Smooth muscle cell (in vitro differentiated cells): Measurements from ENCODE around the gene SH3PXD2A. TPM values are rescaled to one million over a fixed set of nuclear protein-coding genes. Genes with fewer than 3 reads are reported as not detected.
A peak's percentile ranks its signal among the peaks of the same experiment; 100 is the strongest.

ENCODE experiments used
- DNase-seq: peaks from one replicate; lab custom pipeline; 2025; ENCODE audit not compliant: unreplicated experiment; lab: John Stamatoyannopoulos, UW
- H2AFZ ChIP-seq: fragments of 200-600 bp; sonication (generic); 2 replicates; pipeline ENCODE4 v1.6.0; 2016; ENCODE audit warnings: antibody characterized with exemption, low read depth, mild to moderate bottlenecking
- H3F3A ChIP-seq: fragments of 200-600 bp; sonication (generic); 2 replicates; pipeline ENCODE4 v1.6.0; 2017; ENCODE audit warnings: antibody characterized with exemption, low read depth
- H3K27ac ChIP-seq: fragments of 200-600 bp; sonication (generic); 2 replicates; pipeline ENCODE4 v1.5.1; 2016; ENCODE audit warnings: low read depth, mild to moderate bottlenecking
- H3K27me3 ChIP-seq: fragments of 200-600 bp; sonication (generic); 2 replicates; pipeline ENCODE4 v1.6.1; 2016; ENCODE audit warnings: low read depth, mild to moderate bottlenecking
- H3K36me3 ChIP-seq: fragments of 200-600 bp; sonication (generic); 2 replicates; pipeline ENCODE4 v1.5.1; 2016; ENCODE audit warnings: low read depth
- H3K4me1 ChIP-seq: fragments of 200-600 bp; sonication (generic); 2 replicates; pipeline ENCODE4 v1.5.1; 2016; ENCODE audit warnings: low read depth
- H3K4me2 ChIP-seq: fragments of 200-600 bp; sonication (generic); 2 replicates; pipeline ENCODE4 v1.6.0; 2016; ENCODE audit warnings: mild to moderate bottlenecking
- H3K4me3 ChIP-seq: fragments of 200-600 bp; sonication (generic); 2 replicates; pipeline ENCODE4 v1.5.1; 2016; ENCODE audit warnings: mild to moderate bottlenecking
- H3K79me2 ChIP-seq: fragments of 200-600 bp; sonication (generic); 2 replicates; pipeline ENCODE4 v1.6.0; 2016; ENCODE audit warnings: low read depth, mild to moderate bottlenecking
- H3K9ac ChIP-seq: fragments of 200-600 bp; sonication (generic); 2 replicates; pipeline ENCODE4 v1.6.0; 2016; ENCODE audit warnings: low read depth
- H3K9me3 ChIP-seq: fragments of 200-600 bp; sonication (generic); replicated peaks from 2 replicates; pipeline ENCODE4 v1.5.1; 2016; ENCODE audit warnings: low read depth
- H4K20me1 ChIP-seq: fragments of 200-600 bp; sonication (generic); 2 replicates; pipeline ENCODE4 v1.6.0; 2016; ENCODE audit warnings: low read depth
- CTCF ChIP-seq: fragments of 200-600 bp; sonication (generic); IDR thresholded peaks from 2 replicates; pipeline ENCODE4 v1.5.1; 2017; ENCODE audit warnings: borderline replicate concordance, mild to moderate bottlenecking, antibody characterized with exemption; ENCODE audit not compliant: insufficient read depth, poor library complexity, severe bottlenecking
- WGBS: methylation state at CpG from one replicate; pipeline ENCODE4 v1.1.7; 2016; ENCODE audit warnings: low lambda C conversion rate; 5-methylcytosine and 5-hydroxymethylcytosine counted together
- polyA plus RNA-seq: library from polyadenylated mRNA; unstranded; fragments of >200 nt; fragmentation: Nextera tagmentation; extraction: Ambion mirVana; gene quantifications from 2 replicates; pipeline ENCODE4 v1.2.1, GENCODE V29; 2016
- total RNA-seq: library from RNA; depleted of rRNA; stranded (reverse); fragments of >200 nt; gene quantifications from 2 replicates; pipeline ENCODE4 v1.2.3, GENCODE V29; 2014

Gene SH3PXD2A
- total and polyA plus RNA-seq, 2 experiments from 2014 or later = 30.1 to 37.9 TPM

GRCh38 chr10:103745341-103746247 is 109.8 kb downstream of the SH3PXD2A start:
- Histone ChIP-seq H3K27me3 (no peaks in the 10 kb centered on the region), H4K20me1 (no peaks in the 10 kb centered on the region), H3K4me3 (no peak overlapping the region), H3K36me3 (no peaks in the 10 kb centered on the region), H3K4me2 (peak overlapping the region; percentile 48), H3F3A (peaks cover 24% of the 10 kb centered on the region), H3K9ac (peak overlapping the region; percentile 7), H3K9me3 (no peaks in the 10 kb centered on the region), H3K27ac (peak overlapping the region; percentile 84), H3K79me2 (peaks cover 23% of the 10 kb centered on the region), H3K4me1 (peaks cover 6% of the 10 kb centered on the region), H2AFZ (no peak overlapping the region)
- WGBS = 53% methylated on average over 17 of the region's 17 CpGs
- DNase-seq = no peak
- no peak for TF ChIP-seq CTCF

GRCh38 chr10:103742824-103743223 is 112.6 kb downstream of the SH3PXD2A start:
- peaks cover 11% of the 10 kb centered on the region for H3K79me2 ChIP-seq
- H3K9ac ChIP-seq = no peak overlapping the region
- TF ChIP-seq CTCF = no peak
- DNase-seq = no peak
- H3K4me1 ChIP-seq = peaks cover 19% of the 10 kb centered on the region
- H3K27me3 ChIP-seq = no peaks in the 10 kb centered on the region
- no peak overlapping the region for H3K4me3 ChIP-seq
- no peaks in the 10 kb centered on the region for H3K9me3 ChIP-seq
- 46% methylated on average over 6 of the region's 6 CpGs for WGBS
- no peaks in the 10 kb centered on the region for H4K20me1 ChIP-seq
- no peak overlapping the region for H2AFZ ChIP-seq
- H3K36me3 ChIP-seq = no peaks in the 10 kb centered on the region
- H3K27ac ChIP-seq = peak overlapping the region; percentile 96
- peaks cover 34% of the 10 kb centered on the region for H3F3A ChIP-seq
- H3K4me2 ChIP-seq = peak overlapping the region; percentile 36

GRCh38 chr10:103740611-103741010 is 114.8 kb downstream of the SH3PXD2A start:
- Histone ChIP-seq H3K36me3 (no peaks in the 10 kb centered on the region), H3K27ac (peak overlapping the region; percentile 96), H3K9me3 (no peaks in the 10 kb centered on the region), H3K4me3 (no peak overlapping the region), H4K20me1 (no peaks in the 10 kb centered on the region), H3K79me2 (peaks cover 28% of the 10 kb centered on the region), H3K4me1 (peaks cover 13% of the 10 kb centered on the region), H3K27me3 (no peaks in the 10 kb centered on the region), H3K9ac (peak overlapping the region; percentile 74), H3K4me2 (peak overlapping the region; percentile 46), H2AFZ (no peak overlapping the region), H3F3A (peaks cover 40% of the 10 kb centered on the region)
- no peak for TF ChIP-seq CTCF
- DNase-seq = no peak
- 81% methylated on average over 5 of the region's 5 CpGs for WGBS
